Heart left ventricle (tissue), 13 donors: ENCODE results near the gene DNALI1.

Experiments
- CTCF ChIP-seq, 12 donors: fragments of 200-600 bp; sonication (generic) in 4 of 12; IDR thresholded peaks; one replicate each; pipeline versions ENCODE4 v1.5.0 to v1.8.0; 2018 to 2022; ENCODE audit warnings: antibody characterized with exemption in 12 of 12, mild to moderate bottlenecking in 5 of 12
- POLR2A ChIP-seq, 2 donors: fragments of 450-650 bp; IDR thresholded peaks; one replicate each; pipeline ENCODE4 v1.6.1; 2017; ENCODE audit warnings: antibody characterized with exemption in 2 of 2, mild to moderate bottlenecking in 2 of 2, moderate library complexity in 2 of 2
- donor health status: ischemic (EF 13 %, LVEDD 7.1; RV severe dilation, severe dysfunction).
- donor health status: DM: no; HTN: yes; CAD: no.
- donor health status: DM: no; HTN: no; CAD: no.
- donor health status: ischemic (EF 25% LVEDD 6.9; RV normal size, moderate dysfunction).
- donor health status: ischemic (EF 25% LVEDD 5.7; RV mildly dilated, moderate dysfunction).
- donor health status: ischemic (EF 35%, LVEDD 5.7; RV mildly dilated, moderate dysfunction).
- donor health status: nonischemic (EF 11% LVEDD 7.7; RV severe dilation, severe dysfunction).
- donor health status: DM: yes; HTN: yes; CAD: no.
- donor health status: PGD.
- donor health status: ischemic (EF 29% LVEDD 5.4; RV normal size, mild dysfunction).
- donor health status: nonischemic (EF 23%, LVEDD 6.1; RV moderate dilation, normal function).

DNA sequence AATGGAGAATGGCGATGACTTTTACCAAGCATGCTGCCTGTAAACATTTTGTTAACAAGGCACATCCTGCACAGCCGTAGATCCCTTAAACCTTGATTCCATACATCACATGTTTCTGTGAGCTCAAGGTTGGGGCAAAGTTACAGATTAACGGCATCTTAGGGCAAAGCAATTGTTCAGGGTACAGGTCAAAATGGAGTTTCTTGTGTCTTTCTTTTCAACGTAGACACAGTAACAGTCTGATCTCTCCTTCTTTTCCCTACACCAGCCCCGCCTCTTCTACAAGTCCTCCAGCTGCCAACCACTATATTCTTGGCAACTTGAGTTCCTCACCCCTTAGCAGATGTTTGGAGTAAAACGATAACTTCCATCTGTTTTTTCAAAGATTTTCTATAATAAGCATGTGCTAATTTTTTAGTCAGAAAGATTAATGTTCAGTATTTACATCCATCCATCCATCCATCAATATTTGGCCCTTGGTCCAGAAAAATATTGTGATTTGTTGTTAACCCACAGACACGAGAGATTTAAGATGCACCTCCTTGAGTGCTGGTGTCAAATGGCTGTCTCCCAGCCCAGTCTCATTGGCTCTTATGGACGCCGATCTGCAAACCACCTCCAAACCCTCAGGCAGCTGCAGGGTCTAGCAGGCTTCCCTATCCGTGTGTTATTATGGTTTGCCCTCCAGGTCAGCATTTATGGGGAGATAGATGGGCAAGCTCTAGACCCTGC, 3.8 kb downstream of the DNALI1 start:
- TF ChIP-seq CTCF (IDR thresholded peaks at IDR 0.05) (no peak), POLR2A (IDR thresholded peaks at IDR 0.05) (no peak)
